GM19438 (cell line): ENCODE measurements around the gene TSGA10IP.

Experiments
- ATAC-seq: cut with Tn5 transposase; IDR thresholded peaks from one replicate; pipeline ENCODE4 v1.9.1; 2021; ENCODE audit warnings: low read depth; ENCODE audit not compliant: unreplicated experiment

The TSGA10IP gene

GRCh38 chr11:65917434-65918210, 27.7 kb upstream of the TSGA10IP start:
- ATAC-seq: no peak

GRCh38 chr11:65918211-65919140, 26.8 kb upstream of the TSGA10IP start, which contains the start of gene C11orf68:
Gene C11orf68, minus strand, starts transcription at chr11:65919062. Its CDS starts 31 bp downstream, at chr11:65919031.
- peak; percentile 52 for ATAC-seq

- ATAC-seq: peak; percentile 77
These were observed 26.1 kb upstream of the TSGA10IP start, which contains the start of gene DRAP1 for GRCh38 chr11:65919141-65919572. Gene DRAP1, plus strand, starts transcription at chr11:65919426. Its CDS starts 76 bp downstream, at chr11:65919502.

- ATAC-seq: peak; percentile 40
These were observed 25.5 kb upstream of the TSGA10IP start for GRCh38 chr11:65919573-65920371.

- ATAC-seq: no peak
These were observed 24.9 kb upstream of the TSGA10IP start for GRCh38 chr11:65920372-65920802.

GRCh38 chr11:65921033-65921555, 24.2 kb upstream of the TSGA10IP start:
- no peak for ATAC-seq

- no peak for ATAC-seq
These were observed 23.4 kb upstream of the TSGA10IP start for GRCh38 chr11:65921876-65922275.

GRCh38 chr11:65922565-65922964, 22.7 kb upstream of the TSGA10IP start:
- ATAC-seq: no peak

GRCh38 chr11:65925397-65925796, 19.9 kb upstream of the TSGA10IP start:
- ATAC-seq: no peak

GRCh38 chr11:65927904-65928397, 17.3 kb upstream of the TSGA10IP start:
- ATAC-seq: peak; percentile 66

- ATAC-seq: no peak
These were observed 16.6 kb upstream of the TSGA10IP start for GRCh38 chr11:65928667-65929066.

- ATAC-seq: no peak
These were observed 13.3 kb upstream of the TSGA10IP start for GRCh38 chr11:65931773-65932557.

- no peak for ATAC-seq
These were observed 12.7 kb upstream of the TSGA10IP start for GRCh38 chr11:65932558-65932919.

GRCh38 chr11:65934014-65934413, 11.3 kb upstream of the TSGA10IP start:
- ATAC-seq: no peak

- no peak for ATAC-seq
These were observed 7.5 kb upstream of the TSGA10IP start for GRCh38 chr11:65937766-65938165.

- no peak for ATAC-seq
These were observed 3.5 kb upstream of the TSGA10IP start for GRCh38 chr11:65941720-65942310.

- no peak for ATAC-seq
These were observed 2.7 kb upstream of the TSGA10IP start for GRCh38 chr11:65942531-65942930.

GRCh38 chr11:65944191-65944590, 1.1 kb upstream of the TSGA10IP start:
- ATAC-seq: no peak

- ATAC-seq: no peak
These were observed 513 bp upstream of the TSGA10IP start for GRCh38 chr11:65944767-65945166.
